Measurements from ENCODE around the gene RPS6KA2. TPM values are rescaled to one million over a fixed set of nuclear protein-coding genes. Genes with fewer than 3 reads are reported as not detected.

The RPS6KA2 gene
- polyA plus RNA-seq, 1 donor from 2014 or later = 4.9 TPM

GRCh38 chr6:166498228-166498627 lies 128.8 kb downstream of the RPS6KA2 start:
- H3K27ac Mint-ChIP-seq = no peak overlapping the region
- H3K4me3 Mint-ChIP-seq = no peak overlapping the region
- peaks cover 5% of the 10 kb centered on the region for H3K36me3 Mint-ChIP-seq
- H3K9me3 Mint-ChIP-seq = peaks cover 0 to 5% (median 3%) of the 10 kb centered on the region in 3 donors
- peaks cover 5% of the 10 kb centered on the region for H3K27me3 Mint-ChIP-seq
- peaks cover 0 to 1% (median 0%) of the 10 kb centered on the region in 3 donors for H3K4me1 Mint-ChIP-seq

GRCh38 chr6:166497087-166497899 lies 129.8 kb downstream of the RPS6KA2 start:
- Mint-ChIP-seq H3K27ac (no peak overlapping the region), H3K4me3 (no peak overlapping the region), H3K4me1 (peaks cover 0 to 1% (median 0%) of the 10 kb centered on the region in 3 donors), H3K36me3 (peaks cover 5% of the 10 kb centered on the region), H3K9me3 (peaks cover 0 to 5% (median 3%) of the 10 kb centered on the region in 3 donors), H3K27me3 (peaks cover 5% of the 10 kb centered on the region)

GRCh38 chr6:166496460-166496859 lies 130.6 kb downstream of the RPS6KA2 start:
- Mint-ChIP-seq H3K27ac (no peak overlapping the region), H3K4me1 (peaks cover 0 to 1% (median 0%) of the 10 kb centered on the region in 3 donors), H3K4me3 (no peak overlapping the region), H3K9me3 (peaks cover 0 to 5% (median 3%) of the 10 kb centered on the region in 3 donors), H3K27me3 (peaks cover 5% of the 10 kb centered on the region), H3K36me3 (peaks cover 5% of the 10 kb centered on the region)

- H3K4me3 Mint-ChIP-seq = no peak overlapping the region
- H3K36me3 Mint-ChIP-seq = peaks cover 5% of the 10 kb centered on the region
- H3K27ac Mint-ChIP-seq = peak overlapping the region in 1 of 3 donors; percentile 43
- H3K4me1 Mint-ChIP-seq = peaks cover 0 to 1% (median 0%) of the 10 kb centered on the region in 3 donors
- peaks cover 0 to 5% (median 3%) of the 10 kb centered on the region in 3 donors for H3K9me3 Mint-ChIP-seq
- H3K27me3 Mint-ChIP-seq = peaks cover 5% of the 10 kb centered on the region
Measured at GRCh38 chr6:166495487-166496314, 131.3 kb downstream of the RPS6KA2 start.

- Mint-ChIP-seq H3K4me1 (peaks cover 0 to 1% (median 0%) of the 10 kb centered on the region in 3 donors), H3K9me3 (peaks cover 0 to 5% (median 3%) of the 10 kb centered on the region in 3 donors), H3K27ac (peak overlapping the region in 1 of 3 donors; percentile 57), H3K36me3 (peaks cover 5% of the 10 kb centered on the region), H3K4me3 (no peak overlapping the region), H3K27me3 (peaks cover 5% of the 10 kb centered on the region)
Measured at GRCh38 chr6:166494757-166495486, 132.1 kb downstream of the RPS6KA2 start.

GRCh38 chr6:166494101-166494441 lies 133.0 kb downstream of the RPS6KA2 start:
- H3K36me3 Mint-ChIP-seq = peaks cover 7% of the 10 kb centered on the region
- H3K4me3 Mint-ChIP-seq = no peak overlapping the region
- H3K27me3 Mint-ChIP-seq = peaks cover 3% of the 10 kb centered on the region
- peaks cover 0 to 4% (median 1%) of the 10 kb centered on the region in 3 donors for H3K4me1 Mint-ChIP-seq
- H3K9me3 Mint-ChIP-seq = no peaks in the 10 kb centered on the region
- H3K27ac Mint-ChIP-seq = peak overlapping the region in 1 of 3 donors; percentile 57

- H3K36me3 Mint-ChIP-seq = peaks cover 7% of the 10 kb centered on the region
- no peak overlapping the region for H3K27ac Mint-ChIP-seq
- no peak overlapping the region for H3K4me3 Mint-ChIP-seq
- peaks cover 0 to 4% (median 1%) of the 10 kb centered on the region in 3 donors for H3K4me1 Mint-ChIP-seq
- peaks cover 3% of the 10 kb centered on the region for H3K27me3 Mint-ChIP-seq
- H3K9me3 Mint-ChIP-seq = no peaks in the 10 kb centered on the region
Measured at GRCh38 chr6:166493427-166494100, 133.5 kb downstream of the RPS6KA2 start.

GRCh38 chr6:166492092-166492741 lies 134.8 kb downstream of the RPS6KA2 start:
- Mint-ChIP-seq H3K27ac (no peak overlapping the region), H3K4me3 (no peak overlapping the region), H3K9me3 (peaks cover 0 to 4% (median 3%) of the 10 kb centered on the region in 3 donors), H3K4me1 (peaks cover 12 to 17% (median 13%) of the 10 kb centered on the region in 3 donors), H3K36me3 (peaks cover 7% of the 10 kb centered on the region), H3K27me3 (peaks cover 3% of the 10 kb centered on the region)

GRCh38 chr6:166490671-166491500 lies 136.2 kb downstream of the RPS6KA2 start:
- Mint-ChIP-seq H3K4me3 (no peak overlapping the region), H3K4me1 (peaks cover 12 to 17% (median 14%) of the 10 kb centered on the region in 3 donors), H3K9me3 (peaks cover 0 to 4% (median 3%) of the 10 kb centered on the region in 3 donors), H3K36me3 (peaks cover 7% of the 10 kb centered on the region), H3K27ac (no peak overlapping the region), H3K27me3 (peaks cover 3% of the 10 kb centered on the region)

GRCh38 chr6:166489301-166490155 lies 137.5 kb downstream of the RPS6KA2 start:
- Mint-ChIP-seq H3K9me3 (peaks cover 0 to 4% (median 3%) of the 10 kb centered on the region in 3 donors), H3K36me3 (peaks cover 3% of the 10 kb centered on the region), H3K4me1 (peaks cover 12 to 17% (median 14%) of the 10 kb centered on the region in 3 donors), H3K27me3 (no peaks in the 10 kb centered on the region), H3K4me3 (peak overlapping the region in 2 of 4 donors; percentile 7 to 61), H3K27ac (peak overlapping the region; percentile 5 to 93 (median 61))

GRCh38 chr6:166488701-166489100 lies 138.3 kb downstream of the RPS6KA2 start:
- Mint-ChIP-seq H3K27ac (peak overlapping the region; percentile 81 to 98 (median 84)), H3K4me3 (peak overlapping the region in 1 of 4 donors; percentile 17), H3K4me1 (peaks cover 12 to 17% (median 14%) of the 10 kb centered on the region in 3 donors), H3K36me3 (peaks cover 3% of the 10 kb centered on the region), H3K27me3 (no peaks in the 10 kb centered on the region), H3K9me3 (peaks cover 0 to 4% (median 3%) of the 10 kb centered on the region in 3 donors)

GRCh38 chr6:166488076-166488685 lies 138.9 kb downstream of the RPS6KA2 start:
- peaks cover 12 to 17% (median 14%) of the 10 kb centered on the region in 3 donors for H3K4me1 Mint-ChIP-seq
- no peaks in the 10 kb centered on the region for H3K27me3 Mint-ChIP-seq
- peak overlapping the region; percentile 81 to 98 (median 84) for H3K27ac Mint-ChIP-seq
- H3K36me3 Mint-ChIP-seq = peaks cover 3% of the 10 kb centered on the region
- peak overlapping the region; percentile 64 to 91 (median 74) for H3K4me3 Mint-ChIP-seq
- peaks cover 0 to 4% (median 3%) of the 10 kb centered on the region in 3 donors for H3K9me3 Mint-ChIP-seq
